Inflammatory macrophage treated with lipopolysaccharide for 4 hours (primary cell): ENCODE results near the gene ARHGAP29.
"Not testable (repeated sequence)": the region's sequence is repeated elsewhere in the genome, so short reads cannot be mapped to it uniquely, and the experiment has no call there.

ENCODE experiments used
- DNase-seq: peaks from one replicate; pipeline ENCODE4 v3.0.0-alpha.2; 2020

The ARHGAP29 gene

GRCh38 chr1:94164121-94164520 lies 73.3 kb downstream of the ARHGAP29 start:
- not testable (repeated sequence) for DNase-seq

GRCh38 chr1:94163249-94163648 lies 74.1 kb downstream of the ARHGAP29 start:
- not testable (repeated sequence) for DNase-seq

DNA sequence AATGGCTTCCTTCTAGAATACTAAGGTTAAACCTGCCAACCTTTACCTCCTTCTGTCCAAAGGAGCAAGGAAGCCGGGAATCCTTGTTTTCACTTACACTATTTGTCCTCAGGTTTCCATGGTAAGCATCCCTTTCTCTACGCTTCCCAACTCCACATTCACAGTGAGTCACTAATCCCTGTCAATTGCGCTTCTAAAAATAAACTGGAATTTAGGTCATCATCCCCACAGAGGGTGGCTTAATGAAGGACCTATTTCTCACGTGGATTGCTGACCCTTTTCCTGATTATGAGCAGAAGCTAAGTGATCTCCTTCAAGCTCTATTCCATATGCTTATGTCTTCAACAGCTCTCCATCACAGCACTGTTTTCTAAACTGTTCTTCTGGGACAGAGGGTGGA lies 76.6 kb downstream of the ARHGAP29 start:
- no peak for DNase-seq

GRCh38 chr1:94156096-94156625 lies 81.2 kb downstream of the ARHGAP29 start:
- DNase-seq, result no peak

DNA sequence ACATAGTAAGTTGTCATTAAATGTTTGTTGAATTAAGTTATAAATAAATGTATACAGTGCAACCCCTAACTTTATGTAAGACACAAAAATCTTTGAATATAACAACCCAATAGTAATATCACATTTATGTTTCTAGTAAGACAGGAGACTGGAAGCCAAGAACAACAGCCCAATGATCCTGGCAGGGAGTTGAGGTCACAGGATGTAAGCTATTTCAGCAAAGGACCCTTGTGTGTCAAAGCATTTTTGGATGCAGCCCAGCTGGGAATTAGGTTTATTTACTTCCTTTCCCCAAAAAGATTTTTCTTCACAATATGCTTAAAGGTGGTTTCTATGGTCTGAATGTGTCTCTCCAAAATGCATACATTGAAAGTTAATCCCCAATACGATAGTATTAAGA lies 82.4 kb downstream of the ARHGAP29 start:
- no peak for DNase-seq

DNA sequence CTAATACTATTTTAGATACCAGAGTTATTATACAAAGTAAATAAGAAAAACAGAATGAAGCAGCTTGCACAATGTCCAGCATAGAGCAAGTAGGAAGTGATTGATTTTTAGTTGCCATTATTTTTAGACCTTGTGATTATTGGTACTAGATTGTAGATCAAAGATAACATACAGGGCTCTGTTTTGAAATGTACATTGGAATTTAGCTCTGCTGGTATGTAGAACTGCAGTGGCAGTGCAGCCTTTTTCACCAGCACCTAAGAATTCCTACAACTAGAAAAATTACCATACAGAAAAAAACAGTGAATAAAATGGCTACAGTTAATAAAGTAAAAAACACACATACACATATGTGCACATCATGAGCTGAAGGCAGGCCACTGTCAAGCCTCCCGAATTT lies 84.3 kb downstream of the ARHGAP29 start:
- no peak for DNase-seq

GRCh38 chr1:94149166-94149565 lies 88.2 kb downstream of the ARHGAP29 start:
- DNase-seq, result not testable (repeated sequence)

- DNase-seq, result no peak
These were observed 91.1 kb downstream of the ARHGAP29 start for GRCh38 chr1:94146273-94146672.

GRCh38 chr1:94144836-94145235 lies 92.5 kb downstream of the ARHGAP29 start:
- DNase-seq, result no peak

GRCh38 chr1:94143809-94144176 lies 93.6 kb downstream of the ARHGAP29 start:
- no peak for DNase-seq

GRCh38 chr1:94143173-94143808 lies 94.1 kb downstream of the ARHGAP29 start:
- DNase-seq, result peak; percentile 3

DNA sequence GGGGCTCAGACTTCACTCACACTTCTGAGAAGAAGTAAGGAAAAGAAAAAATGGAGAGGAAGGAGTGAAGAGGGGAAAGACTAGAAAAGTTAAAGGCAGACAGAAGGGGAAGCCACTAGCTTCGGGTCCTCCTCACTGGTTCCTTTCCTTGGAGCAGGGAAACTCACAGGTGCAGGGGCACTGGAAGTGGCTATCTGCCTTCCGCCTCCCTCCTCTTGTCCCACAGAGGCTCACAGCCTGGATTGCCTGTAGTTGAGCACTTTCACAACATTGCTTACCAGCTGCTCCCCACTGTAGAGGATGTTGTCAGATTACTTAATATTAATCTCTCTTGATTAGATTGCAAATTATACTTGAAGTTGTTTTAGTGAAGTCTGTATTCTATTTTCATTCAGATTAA lies 94.8 kb downstream of the ARHGAP29 start:
- DNase-seq, result no peak

GRCh38 chr1:94142022-94142421 lies 95.4 kb downstream of the ARHGAP29 start:
- DNase-seq, result no peak

- DNase-seq, result no peak
These were observed 105.3 kb downstream of the ARHGAP29 start for GRCh38 chr1:94132111-94132510.

GRCh38 chr1:94130851-94131595 lies 106.4 kb downstream of the ARHGAP29 start:
- DNase-seq, result no peak

GRCh38 chr1:94126651-94127050 lies 110.7 kb downstream of the ARHGAP29 start:
- no peak for DNase-seq

DNA sequence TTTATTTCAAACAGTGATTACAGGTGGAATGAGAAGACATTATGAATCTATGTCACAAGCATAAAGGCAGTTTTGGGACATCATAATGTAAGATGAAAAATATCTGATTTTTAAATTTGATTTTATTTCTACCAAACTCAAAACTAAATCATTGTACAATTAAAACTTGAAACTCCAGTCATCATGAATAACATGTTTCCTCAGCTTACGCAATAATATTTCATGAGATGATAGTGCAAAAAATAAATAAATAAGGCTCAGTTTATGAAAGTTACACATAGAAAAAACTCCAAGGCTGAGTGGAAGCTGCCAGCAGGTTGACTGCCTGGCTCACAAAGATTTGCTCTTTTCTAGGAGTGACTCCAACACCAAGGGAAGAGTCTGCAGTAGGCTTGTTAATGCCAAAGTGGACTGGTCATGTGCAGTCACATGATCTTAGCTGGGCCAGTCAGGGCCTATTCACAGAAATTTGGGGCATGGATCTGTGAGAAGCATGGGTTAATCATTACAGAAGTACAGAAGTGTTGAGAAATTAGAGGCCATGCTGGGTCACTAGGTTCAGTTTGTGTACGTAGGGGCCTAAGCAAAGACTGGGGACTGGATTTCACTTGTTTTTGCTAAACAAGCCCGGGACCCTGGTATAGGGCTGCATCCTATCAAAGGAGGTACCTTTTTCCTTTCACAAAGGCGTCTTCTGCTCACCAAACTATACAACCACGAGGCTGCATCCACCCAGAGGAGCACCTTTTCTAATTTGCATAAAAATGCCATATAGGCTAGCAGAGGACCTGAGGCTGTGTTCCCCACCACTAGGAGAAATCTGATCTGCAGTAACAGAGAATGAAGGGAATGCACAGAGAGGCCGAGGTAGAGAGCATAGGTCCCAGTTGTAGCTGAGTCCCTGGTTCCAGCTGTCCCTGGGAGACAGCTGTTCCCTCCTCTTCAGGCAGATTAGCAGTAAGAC lies 111.6 kb downstream of the ARHGAP29 start:
- no peak for DNase-seq

DNA sequence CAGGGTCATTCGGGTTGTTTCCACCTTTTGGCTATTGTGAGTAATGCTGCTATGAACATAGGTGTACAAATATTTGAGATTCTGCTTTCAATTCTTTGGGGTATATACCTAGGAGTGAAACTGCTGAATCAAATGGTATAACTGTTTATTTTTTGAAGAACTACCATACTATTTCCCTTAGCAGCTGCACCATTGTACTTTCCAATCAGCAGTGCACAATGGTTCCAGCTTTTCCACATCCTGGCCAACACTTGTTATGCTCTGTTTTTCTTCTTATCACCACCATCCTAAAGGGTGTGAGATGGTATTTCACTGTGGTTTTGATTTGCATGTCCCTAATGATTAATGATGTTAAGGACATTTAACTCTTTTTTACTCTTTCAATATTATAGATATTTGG lies 112.8 kb downstream of the ARHGAP29 start:
- no peak for DNase-seq

- no peak for DNase-seq
These were observed 115.0 kb downstream of the ARHGAP29 start for GRCh38 chr1:94122201-94122970.
